Left lung (tissue), 10 donors: ENCODE results near the gene PODN. TPM values are rescaled to one million over a fixed set of nuclear protein-coding genes. Genes with fewer than 3 reads are reported as not detected.

Experiments
- ATAC-seq: fragments of 200-7000 bp; cut with Tn5 transposase; one replicate; pipeline ENCODE4 v1.9.1; 2020; ENCODE audit warnings: moderate library complexity
- DNase-seq, 4 donors: peaks; one replicate each; pipeline ENCODE4 v3.0.0-alpha.2; 2013 to 2020
- H3K27ac ChIP-seq, 2 donors: fragments of 200-600 bp; sonication (generic) in 1 of 2; one replicate each; pipeline versions ENCODE4 v1.5.0 to v1.8.0; 2020 to 2021
- H3K27me3 ChIP-seq, 2 donors: fragments of 200-600 bp; sonication (generic) in 1 of 2; one replicate each; pipeline versions ENCODE4 v1.5.0 to v1.8.0; 2020 to 2021
- H3K36me3 ChIP-seq, 2 donors: fragments of 200-600 bp; sonication (generic) in 1 of 2; one replicate each; pipeline versions ENCODE4 v1.5.0 to v1.8.0; 2020 to 2021
- H3K4me1 ChIP-seq, 2 donors: fragments of 200-600 bp; one replicate each; pipeline ENCODE4 v1.8.0; 2021
- H3K4me3 ChIP-seq, 2 donors: fragments of 200-600 bp; sonication (generic) in 1 of 2; one replicate each; pipeline versions ENCODE4 v1.5.0 to v1.8.0; 2020 to 2021; ENCODE audit warnings: mild to moderate bottlenecking in 1 of 2
- H3K9me3 ChIP-seq, 2 donors: fragments of 200-600 bp; sonication (generic) in 1 of 2; one replicate each; pipeline versions ENCODE4 v1.5.0 to v1.8.0; 2020 to 2021
- intact Hi-C, 2 donors: fragments of 100-400 bp; cut with DNase I; formaldehyde crosslinking; loops; one replicate each; pipeline versions ENCODE4 v1.11.2 to v1.14.2; 2022
- polyA plus RNA-seq, 6 donors: library from polyadenylated mRNA; unstranded; fragments of 120-200 nt; gene quantifications; one replicate each; pipeline ENCODE4 v1.2.1, GENCODE V29; 2013; ENCODE audit not compliant: insufficient read length in 6 of 6
- total RNA-seq, 2 donors: library from RNA; stranded (reverse); fragmentation: NEBNext Ultra II Directional; extraction: Animal tissue kit (Norgen Biotek cat#: 25700); gene quantifications; one replicate each; pipeline ENCODE4 v1.2.1, GENCODE V29; 2021
- TF ChIP-seq, protein P1 (sequence below), 2 donors: fragments of 200-600 bp; sonication (generic) in 1 of 2; IDR thresholded peaks; one replicate each; pipeline versions ENCODE4 v1.5.0 to v1.8.0; 2021; ENCODE audit warnings: antibody characterized with exemption in 2 of 2
- donor health status: DM: no; HTN: yes; CAD: no.
- donor health status: DM: no; HTN: no; CAD: no.

The PODN gene
- total and polyA plus RNA-seq, 8 donors: 10.5 to 48.8 (median 12.1) TPM

DNA sequence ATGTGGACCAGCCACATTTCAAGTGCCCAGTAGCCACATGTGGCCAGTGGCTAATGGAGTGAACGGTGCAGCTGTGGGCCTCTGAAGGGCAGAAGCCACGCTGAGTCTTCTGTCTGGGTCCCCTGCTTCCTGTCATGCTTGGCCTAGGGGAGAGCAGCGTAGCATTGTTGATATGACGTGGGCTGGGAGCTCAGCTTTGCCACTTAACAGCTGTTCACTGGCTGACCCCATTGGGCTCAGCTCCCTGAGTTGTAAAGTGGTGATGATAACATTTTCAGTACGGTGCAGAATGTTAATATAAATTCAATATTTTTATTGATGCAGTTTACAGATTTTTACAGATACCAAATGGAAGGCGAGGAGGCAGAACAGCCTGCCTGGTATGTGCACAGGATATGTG lies 4.5 kb downstream of the PODN start:
- ATAC-seq (no peak), DNase-seq (peak in 3 of 4 donors; percentile 22 to 85 (median 72))
- TF ChIP-seq, protein P1, sequence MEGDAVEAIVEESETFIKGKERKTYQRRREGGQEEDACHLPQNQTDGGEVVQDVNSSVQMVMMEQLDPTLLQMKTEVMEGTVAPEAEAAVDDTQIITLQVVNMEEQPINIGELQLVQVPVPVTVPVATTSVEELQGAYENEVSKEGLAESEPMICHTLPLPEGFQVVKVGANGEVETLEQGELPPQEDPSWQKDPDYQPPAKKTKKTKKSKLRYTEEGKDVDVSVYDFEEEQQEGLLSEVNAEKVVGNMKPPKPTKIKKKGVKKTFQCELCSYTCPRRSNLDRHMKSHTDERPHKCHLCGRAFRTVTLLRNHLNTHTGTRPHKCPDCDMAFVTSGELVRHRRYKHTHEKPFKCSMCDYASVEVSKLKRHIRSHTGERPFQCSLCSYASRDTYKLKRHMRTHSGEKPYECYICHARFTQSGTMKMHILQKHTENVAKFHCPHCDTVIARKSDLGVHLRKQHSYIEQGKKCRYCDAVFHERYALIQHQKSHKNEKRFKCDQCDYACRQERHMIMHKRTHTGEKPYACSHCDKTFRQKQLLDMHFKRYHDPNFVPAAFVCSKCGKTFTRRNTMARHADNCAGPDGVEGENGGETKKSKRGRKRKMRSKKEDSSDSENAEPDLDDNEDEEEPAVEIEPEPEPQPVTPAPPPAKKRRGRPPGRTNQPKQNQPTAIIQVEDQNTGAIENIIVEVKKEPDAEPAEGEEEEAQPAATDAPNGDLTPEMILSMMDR (IDR thresholded peaks at IDR 0.05): no peak
- peaks cover 23 to 28% of the 10 kb centered on the region in 2 donors for H3K27me3 ChIP-seq
- no peaks in the 10 kb centered on the region for H3K9me3 ChIP-seq
- intact Hi-C loops: no loop called here
- H3K4me3 ChIP-seq: no peak overlapping the region
- H3K36me3 ChIP-seq: no peaks in the 10 kb centered on the region
- peaks cover 6 to 16% of the 10 kb centered on the region in 2 donors for H3K4me1 ChIP-seq
- no peak overlapping the region for H3K27ac ChIP-seq

DNA sequence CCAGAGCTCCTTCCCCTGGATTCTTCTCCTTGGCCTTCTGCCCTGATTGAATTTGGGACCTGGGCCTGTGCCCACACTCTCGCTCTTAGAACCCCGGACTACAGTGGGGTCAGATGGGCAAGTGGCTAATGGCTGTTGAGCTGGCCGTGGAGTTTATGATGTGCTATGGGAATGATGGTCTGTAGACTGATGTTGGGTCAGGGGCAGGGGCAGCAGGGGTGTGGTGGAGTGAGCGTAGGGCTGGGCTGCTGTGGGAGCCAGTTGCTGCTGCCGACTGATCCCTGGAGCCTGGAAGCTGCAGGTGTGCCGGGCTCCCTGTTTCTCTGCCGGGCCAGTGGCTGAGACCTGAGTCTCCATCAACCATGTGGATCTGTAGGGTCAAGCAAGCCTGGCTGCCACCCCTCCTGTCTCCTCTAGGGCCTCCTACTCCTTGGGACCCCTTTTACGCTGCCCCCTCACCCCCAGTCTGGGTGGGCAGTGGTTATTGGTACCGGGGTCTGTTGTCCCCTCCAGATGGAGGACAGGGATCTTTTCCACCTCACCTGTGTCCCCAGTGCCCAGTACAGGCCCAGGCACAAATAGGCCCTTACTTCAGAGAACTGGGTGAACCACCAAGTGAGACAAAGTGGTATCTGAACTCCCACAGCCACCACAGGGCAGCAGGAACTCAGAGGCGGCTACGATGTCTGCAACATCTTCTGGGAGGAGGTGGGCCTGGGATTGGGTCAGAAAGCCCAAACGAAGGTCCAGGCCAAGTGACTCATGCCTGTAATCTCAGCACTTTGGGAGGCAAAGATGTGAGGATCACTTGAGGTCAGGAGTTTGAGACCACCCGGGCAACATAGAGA lies 5.1 kb downstream of the PODN start:
- intact Hi-C loops: no loop called here
- Histone ChIP-seq H3K27me3 (peaks cover 17 to 21% of the 10 kb centered on the region in 2 donors), H3K27ac (no peak overlapping the region), H3K4me1 (peaks cover 6 to 10% of the 10 kb centered on the region in 2 donors), H3K36me3 (no peaks in the 10 kb centered on the region), H3K9me3 (no peaks in the 10 kb centered on the region), H3K4me3 (no peak overlapping the region)
- no peak for ATAC-seq
- TF ChIP-seq, protein P1 (IDR thresholded peaks at IDR 0.05): no peak
- DNase-seq: peak in 1 of 4 donors; percentile 39

DNA sequence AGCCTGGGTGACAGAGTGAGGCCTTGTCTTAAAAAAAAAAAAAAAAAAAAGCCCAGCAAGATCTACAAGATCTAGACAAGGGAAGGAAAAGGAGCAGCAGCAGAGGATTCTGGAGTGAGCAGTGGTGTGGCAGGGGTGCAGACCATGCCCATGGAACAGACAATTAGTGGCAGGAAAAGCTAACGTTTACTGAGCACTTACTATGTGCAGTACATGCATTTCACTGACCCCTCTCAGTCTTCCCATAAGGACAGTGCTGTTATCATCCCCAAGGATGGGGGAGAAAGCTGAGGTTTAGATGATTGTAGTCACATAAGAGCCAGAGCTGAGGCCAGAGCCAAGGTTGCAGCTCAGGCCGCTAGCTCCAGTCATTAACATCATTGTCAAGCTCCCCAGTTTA lies 5.9 kb downstream of the PODN start:
- Histone ChIP-seq H3K4me1 (peaks cover 0 to 2% of the 10 kb centered on the region in 2 donors), H3K4me3 (no peak overlapping the region), H3K27ac (no peak overlapping the region), H3K36me3 (no peaks in the 10 kb centered on the region), H3K27me3 (peaks cover 9 to 14% of the 10 kb centered on the region in 2 donors), H3K9me3 (no peaks in the 10 kb centered on the region)
- ATAC-seq (no peak), DNase-seq (no peak)
- intact Hi-C loops: no loop called here
- TF ChIP-seq, protein P1 (IDR thresholded peaks at IDR 0.05): no peak

DNA sequence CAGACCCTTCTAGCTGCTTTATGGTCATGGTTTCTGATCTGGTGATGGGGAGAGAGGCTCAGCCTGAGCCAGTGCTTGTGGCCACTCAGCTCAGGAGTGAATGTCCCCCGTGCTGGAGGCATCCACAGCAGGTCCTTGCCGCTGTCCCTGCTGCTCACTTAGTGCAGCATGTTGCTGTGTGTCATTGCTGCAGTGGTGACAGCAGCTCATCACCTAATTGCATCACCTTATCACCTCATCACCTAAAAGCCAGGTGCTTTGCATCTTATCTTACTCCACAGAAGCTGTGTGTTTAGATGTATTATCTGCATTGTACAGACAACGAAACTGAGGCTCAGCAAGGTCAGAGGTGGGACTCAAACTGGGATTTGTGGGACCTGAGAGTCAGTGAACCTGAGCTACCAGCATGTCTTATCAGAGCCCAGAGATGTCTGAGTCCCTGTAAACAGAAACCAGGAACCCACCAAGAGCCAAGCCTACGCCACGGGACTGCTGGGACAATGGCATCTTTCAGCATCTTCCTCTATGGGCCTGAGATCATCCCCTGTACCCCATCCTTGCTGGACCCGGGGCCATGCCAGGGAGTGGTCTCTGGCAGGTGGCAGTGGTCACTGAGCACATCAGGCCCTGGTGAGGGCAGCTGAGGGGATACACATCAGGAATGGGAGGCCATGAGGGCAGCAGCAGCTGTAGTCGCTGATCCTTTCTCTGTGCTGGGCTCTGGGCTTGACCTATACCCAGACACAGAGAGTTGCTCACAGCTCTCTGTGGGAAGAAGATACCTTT lies 6.5 kb downstream of the PODN start:
- peaks cover 4 to 7% of the 10 kb centered on the region in 2 donors for H3K27me3 ChIP-seq
- ATAC-seq (no peak), DNase-seq (peak in 2 of 4 donors; percentile 22 to 31)
- H3K27ac ChIP-seq: no peak overlapping the region
- no peaks in the 10 kb centered on the region for H3K36me3 ChIP-seq
- no peak overlapping the region for H3K4me3 ChIP-seq
- H3K4me1 ChIP-seq: no peaks in the 10 kb centered on the region
- intact Hi-C loops: no loop called here
- TF ChIP-seq, protein P1 (IDR thresholded peaks at IDR 0.05): no peak
- no peaks in the 10 kb centered on the region for H3K9me3 ChIP-seq

DNA sequence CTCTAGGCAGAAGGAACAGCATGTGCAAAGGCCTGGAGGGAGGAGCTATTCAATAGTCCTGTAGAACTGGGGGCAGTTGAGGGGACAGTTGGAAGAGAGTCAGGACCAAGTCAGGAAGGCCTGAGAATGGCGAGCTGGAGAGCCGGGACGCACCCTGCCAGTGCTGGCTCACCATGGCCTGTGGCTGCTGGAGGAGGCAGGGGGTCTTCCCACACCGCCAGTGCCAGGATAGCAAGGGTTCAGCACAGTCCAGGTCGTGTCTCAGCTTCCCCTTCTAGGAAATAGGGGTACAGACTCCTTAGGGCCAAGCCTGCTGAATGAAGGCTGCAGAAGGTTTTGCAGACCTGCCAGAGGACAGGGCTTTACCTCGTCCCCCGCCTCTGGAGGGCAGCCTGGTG lies 7.3 kb downstream of the PODN start:
- Histone ChIP-seq H3K4me1 (no peaks in the 10 kb centered on the region), H3K4me3 (no peak overlapping the region), H3K9me3 (no peaks in the 10 kb centered on the region), H3K27ac (no peak overlapping the region), H3K27me3 (no peaks in the 10 kb centered on the region), H3K36me3 (no peaks in the 10 kb centered on the region)
- ATAC-seq (no peak), DNase-seq (peak in 1 of 4 donors; percentile 49)
- TF ChIP-seq, protein P1 (IDR thresholded peaks at IDR 0.05): no peak
- intact Hi-C loops: no loop called here
